ENCODE measurements around the gene FIP1L1.

GRCh38 chr4:53431052-53431451, 53.6 kb downstream of the FIP1L1 start:
- TF ChIP-seq POLR2A (IDR thresholded peaks at IDR 0.05) (no peak), EP300 (IDR thresholded peaks at IDR 0.05) (no peak), CTCF (IDR thresholded peaks at IDR 0.05) (no peak)

Data from ovary (tissue), 3 donors.